HEK293 (cell line): ENCODE measurements around the gene SH3RF3.

Experiments
- CTCF ChIA-PET: fragments of 350-600 bp; formaldehyde crosslinking; extraction: SDS; loops from one replicate; lab custom pipeline; 2021; ENCODE audit warnings: antibody characterized with exemption; lab: Yijun Ruan, JAX
- POLR2A ChIA-PET: fragments of 300-600 bp; formaldehyde crosslinking; extraction: SDS; loops from one replicate; lab custom pipeline; 2020; ENCODE audit warnings: antibody characterized with exemption, inconsistent platforms; lab: Yijun Ruan, JAX
- H3K27ac ChIP-seq: fragments of 200-500 bp; sonication (Bioruptor generic); 2 replicates; pipeline ENCODE4 v1.5.1; 2014; ENCODE audit warnings: low read depth, low read length, control low read depth, inconsistent platforms; ENCODE audit errors: extremely low read depth
- H3K36me3 ChIP-seq, 2 experiments: fragments of 200-500 bp in 1 of 2; sonication (Bioruptor generic) in 1 of 2; 1 replicate in 1 of 2; 2 replicates in 1 of 2; pipeline ENCODE4 v1.5.1; 2014 to 2017; ENCODE audit warnings: inconsistent platforms in 2 of 2, low read length in 2 of 2; ENCODE audit not compliant: control insufficient read depth in 2 of 2, insufficient read depth in 1 of 2
- H3K4me1 ChIP-seq: fragments of 200-500 bp; sonication (Bioruptor generic); 2 replicates; pipeline ENCODE4 v1.5.1; 2014; ENCODE audit warnings: mild to moderate bottlenecking, low read length, inconsistent platforms; ENCODE audit not compliant: control insufficient read depth, insufficient read depth
- H3K4me3 ChIP-seq: 2 replicates; pipeline ENCODE4 v1.5.1; 2011; ENCODE audit warnings: low read depth, mild to moderate bottlenecking, control low read depth, low read length, moderate library complexity
- H3K9me3 ChIP-seq: fragments of 200-500 bp; sonication (Bioruptor generic); 2 replicates; pipeline ENCODE4 v1.5.1; 2014; ENCODE audit warnings: low read depth, low read length, inconsistent platforms; ENCODE audit not compliant: control insufficient read depth, insufficient read depth
- IKZF3 ChIP-seq: fragments of 450-650 bp; IDR thresholded peaks from 2 replicates; pipeline ENCODE4 v1.5.0; 2018; ENCODE audit warnings: missing biosample characterization, mild to moderate bottlenecking, missing genetic modification characterization, moderate library complexity
- INSM2 ChIP-seq: fragments of 450-650 bp; formaldehyde crosslinking; IDR thresholded peaks from 2 replicates; pipeline ENCODE4 v1.5.1; 2016; ENCODE audit warnings: missing biosample characterization, missing genetic modification characterization
- KLF7 ChIP-seq: fragments of 450-650 bp; formaldehyde crosslinking; IDR thresholded peaks from 2 replicates; pipeline ENCODE4 v1.5.1; 2016; ENCODE audit warnings: missing biosample characterization, missing genetic modification characterization, borderline replicate concordance
- PATZ1 ChIP-seq: fragments of 450-650 bp; formaldehyde crosslinking; IDR thresholded peaks from 2 replicates; pipeline ENCODE4 v1.5.1; 2016; ENCODE audit warnings: missing biosample characterization, missing genetic modification characterization
- REPIN1 ChIP-seq: fragments of 450-650 bp; formaldehyde crosslinking; IDR thresholded peaks from 2 replicates; pipeline ENCODE4 v1.5.1; 2017; ENCODE audit warnings: missing biosample characterization, missing genetic modification characterization, low read depth
- TSHZ1 ChIP-seq: fragments of 450-650 bp; formaldehyde crosslinking; IDR thresholded peaks from 2 replicates; pipeline ENCODE4 v1.5.1; 2016; ENCODE audit warnings: missing biosample characterization, missing genetic modification characterization, borderline replicate concordance
- ZBTB17 ChIP-seq: fragments of 450-650 bp; formaldehyde crosslinking; IDR thresholded peaks from 2 replicates; pipeline ENCODE4 v1.5.1; 2016; ENCODE audit warnings: missing biosample characterization, missing genetic modification characterization
- ZBTB21 ChIP-seq: fragments of 450-650 bp; formaldehyde crosslinking; IDR thresholded peaks from 2 replicates; pipeline ENCODE4 v1.5.1; 2017; ENCODE audit warnings: missing biosample characterization, missing genetic modification characterization
- ZIC2 ChIP-seq: fragments of 450-650 bp; formaldehyde crosslinking; IDR thresholded peaks from 2 replicates; pipeline ENCODE4 v1.5.1; 2016; ENCODE audit warnings: missing biosample characterization, missing genetic modification characterization
- ZNF112 ChIP-seq: fragments of 450-650 bp; formaldehyde crosslinking; IDR thresholded peaks from 2 replicates; pipeline ENCODE4 v1.5.0; 2017; ENCODE audit warnings: missing biosample characterization, missing genetic modification characterization
- ZNF114 ChIP-seq: fragments of 450-650 bp; formaldehyde crosslinking; IDR thresholded peaks from 2 replicates; pipeline ENCODE4 v1.5.0; 2017; ENCODE audit warnings: missing biosample characterization, missing genetic modification characterization
- ZNF184 ChIP-seq: fragments of 450-650 bp; IDR thresholded peaks from 2 replicates; pipeline ENCODE4 v1.5.1; 2018; ENCODE audit warnings: missing biosample characterization, mild to moderate bottlenecking, missing genetic modification characterization
- ZNF239 ChIP-seq: fragments of 450-650 bp; formaldehyde crosslinking; IDR thresholded peaks from 2 replicates; pipeline ENCODE4 v1.5.1; 2016; ENCODE audit warnings: missing biosample characterization, missing genetic modification characterization
- ZNF335 ChIP-seq: fragments of 450-650 bp; formaldehyde crosslinking; conservative IDR thresholded peaks from 2 replicates; pipeline ENCODE4 v1.5.1; 2016; ENCODE audit warnings: missing biosample characterization, missing genetic modification characterization
- ZNF354C ChIP-seq: fragments of 450-650 bp; formaldehyde crosslinking; IDR thresholded peaks from 2 replicates; pipeline ENCODE4 v1.5.1; 2016; ENCODE audit warnings: missing biosample characterization, missing genetic modification characterization, low read depth, borderline replicate concordance
- ZNF394 ChIP-seq: fragments of 450-650 bp; formaldehyde crosslinking; IDR thresholded peaks from 2 replicates; pipeline ENCODE4 v1.5.1; 2016; ENCODE audit warnings: missing biosample characterization, missing genetic modification characterization, mild to moderate bottlenecking, moderate library complexity, borderline replicate concordance
- ZNF514 ChIP-seq: fragments of 450-650 bp; formaldehyde crosslinking; IDR thresholded peaks from 2 replicates; pipeline ENCODE4 v1.5.1; 2016; ENCODE audit warnings: missing biosample characterization, missing genetic modification characterization
- ZNF530 ChIP-seq: fragments of 450-650 bp; formaldehyde crosslinking; IDR thresholded peaks from 2 replicates; pipeline ENCODE4 v1.5.1; 2016; ENCODE audit warnings: low read depth, missing biosample characterization, missing genetic modification characterization
- ZNF768 ChIP-seq: fragments of 450-650 bp; formaldehyde crosslinking; IDR thresholded peaks from 2 replicates; pipeline ENCODE4 v1.5.1; 2018; ENCODE audit warnings: missing biosample characterization, mild to moderate bottlenecking, missing genetic modification characterization
- TF ChIP-seq, protein P1 (sequence below): fragments of 450-650 bp; formaldehyde crosslinking; IDR thresholded peaks from 2 replicates; pipeline ENCODE4 v1.5.1; 2016; ENCODE audit warnings: missing biosample characterization, missing genetic modification characterization
- TF ChIP-seq, protein P2 (sequence below): fragments of 450-650 bp; formaldehyde crosslinking; IDR thresholded peaks from 2 replicates; pipeline ENCODE4 v1.5.1; 2017; ENCODE audit warnings: missing biosample characterization, missing genetic modification characterization

The SH3RF3 gene

DNA sequence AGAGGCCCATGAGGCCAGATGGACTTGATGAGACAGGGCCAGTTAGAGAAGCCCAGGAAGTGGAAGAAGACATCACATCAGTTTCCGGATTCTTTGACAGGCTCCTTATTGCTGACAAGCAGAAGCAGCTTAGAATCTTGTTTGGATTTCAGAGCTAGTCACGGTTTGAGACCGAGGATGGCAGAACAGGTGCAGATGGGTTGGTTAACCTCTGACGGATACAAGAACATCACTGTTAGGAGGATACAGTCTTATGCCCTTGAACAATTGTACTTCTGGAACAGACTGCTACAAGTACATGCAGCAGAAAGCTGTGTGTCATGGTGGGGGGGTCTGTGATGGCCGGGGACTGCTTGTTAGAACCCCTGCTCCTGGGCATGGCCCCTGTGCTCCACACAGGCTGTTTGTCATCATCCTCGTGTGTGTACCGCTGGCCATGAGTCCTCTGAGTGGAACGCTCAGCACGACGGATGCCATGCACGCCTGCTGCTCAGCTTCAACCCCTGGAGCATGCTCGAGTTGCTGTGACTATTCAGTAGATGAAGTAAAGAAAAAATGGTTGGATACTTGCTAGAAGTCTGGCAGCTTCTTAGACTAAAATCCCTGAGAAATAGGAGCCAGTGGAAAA is 217.7 kb downstream of the SH3RF3 start:
- H3K4me1 ChIP-seq, result no peaks in the 10 kb centered on the region
- POLR2A ChIA-PET, result no interaction called here
- no peak overlapping the region for H3K27ac ChIP-seq
- TF ChIP-seq ZNF184 (tag by site-specific recombination), result no peak
- no peak for TF ChIP-seq ZNF394 (tag by site-specific recombination)
- no peak for TF ChIP-seq ZNF112
- TF ChIP-seq ZNF530, result no peak
- no peak for TF ChIP-seq ZBTB17 (tag by site-specific recombination)
- TF ChIP-seq KLF7 (tag by site-specific recombination), result no peak
- no peak for TF ChIP-seq TSHZ1
- no peak for TF ChIP-seq REPIN1 (tag by site-specific recombination)
- TF ChIP-seq PATZ1 (tag by site-specific recombination), result no peak
- no peak for TF ChIP-seq INSM2 (tag by site-specific recombination)
- no peaks in the 10 kb centered on the region for H3K9me3 ChIP-seq
- CTCF ChIA-PET, result interaction anchor here (1.4 kb wide), 1 partner anchor 13 kb away, joined by 3 read pairs; no protein-coding TSS in a partner anchor
- no peak overlapping the region for H3K4me3 ChIP-seq
- H3K36me3 ChIP-seq, result no peaks in the 10 kb centered on the region

GRCh38 chr2:109347626-109348025 is 218.6 kb downstream of the SH3RF3 start:
- ChIA-PET POLR2A (no interaction called here), CTCF (no interaction called here)
- no peak overlapping the region for H3K4me3 ChIP-seq
- H3K4me1 ChIP-seq, result no peaks in the 10 kb centered on the region
- H3K9me3 ChIP-seq, result no peaks in the 10 kb centered on the region
- H3K36me3 ChIP-seq, result no peaks in the 10 kb centered on the region
- no peak overlapping the region for H3K27ac ChIP-seq
- TF ChIP-seq ZIC2 (no peak), ZNF514 (tag by site-specific recombination) (no peak), INSM2 (tag by site-specific recombination) (no peak), ZNF768 (tag by site-specific recombination) (no peak), ZNF114 (no peak), ZNF335 (no peak), ZNF354C (tag by site-specific recombination) (no peak), ZNF239 (tag by site-specific recombination) (no peak), IKZF3 (no peak), REPIN1 (tag by site-specific recombination) (no peak), ZBTB21 (tag by site-specific recombination) (no peak)
- TF ChIP-seq, protein P1, sequence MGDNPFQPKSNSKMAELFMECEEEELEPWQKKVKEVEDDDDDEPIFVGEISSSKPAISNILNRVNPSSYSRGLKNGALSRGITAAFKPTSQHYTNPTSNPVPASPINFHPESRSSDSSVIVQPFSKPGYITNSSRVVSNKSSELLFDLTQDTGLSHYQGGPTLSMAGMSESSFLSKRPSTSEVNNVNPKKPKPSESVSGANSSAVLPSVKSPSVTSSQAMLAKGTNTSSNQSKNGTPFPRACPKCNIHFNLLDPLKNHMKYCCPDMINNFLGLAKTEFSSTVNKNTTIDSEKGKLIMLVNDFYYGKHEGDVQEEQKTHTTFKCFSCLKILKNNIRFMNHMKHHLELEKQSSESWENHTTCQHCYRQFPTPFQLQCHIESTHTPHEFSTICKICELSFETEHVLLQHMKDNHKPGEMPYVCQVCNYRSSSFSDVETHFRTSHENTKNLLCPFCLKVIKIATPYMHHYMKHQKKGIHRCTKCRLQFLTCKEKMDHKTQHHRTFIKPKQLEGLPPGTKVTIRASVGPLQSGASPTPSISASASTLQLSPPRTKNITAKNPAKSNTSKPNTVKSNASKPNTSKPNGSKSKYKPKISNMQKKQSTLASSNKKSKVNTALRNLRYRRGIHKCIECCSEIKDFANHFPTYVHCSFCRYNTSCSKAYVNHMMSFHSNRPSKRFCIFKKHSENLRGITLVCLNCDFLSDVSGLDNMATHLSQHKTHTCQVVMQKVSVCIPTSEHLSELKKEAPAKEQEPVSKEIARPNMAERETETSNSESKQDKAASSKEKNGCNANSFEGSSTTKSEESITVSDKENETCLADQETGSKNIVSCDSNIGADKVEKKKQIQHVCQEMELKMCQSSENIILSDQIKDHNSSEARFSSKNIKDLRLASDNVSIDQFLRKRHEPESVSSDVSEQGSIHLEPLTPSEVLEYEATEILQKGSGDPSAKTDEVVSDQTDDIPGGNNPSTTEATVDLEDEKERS (tag by site-specific recombination), result no peak
- TF ChIP-seq, protein P2, sequence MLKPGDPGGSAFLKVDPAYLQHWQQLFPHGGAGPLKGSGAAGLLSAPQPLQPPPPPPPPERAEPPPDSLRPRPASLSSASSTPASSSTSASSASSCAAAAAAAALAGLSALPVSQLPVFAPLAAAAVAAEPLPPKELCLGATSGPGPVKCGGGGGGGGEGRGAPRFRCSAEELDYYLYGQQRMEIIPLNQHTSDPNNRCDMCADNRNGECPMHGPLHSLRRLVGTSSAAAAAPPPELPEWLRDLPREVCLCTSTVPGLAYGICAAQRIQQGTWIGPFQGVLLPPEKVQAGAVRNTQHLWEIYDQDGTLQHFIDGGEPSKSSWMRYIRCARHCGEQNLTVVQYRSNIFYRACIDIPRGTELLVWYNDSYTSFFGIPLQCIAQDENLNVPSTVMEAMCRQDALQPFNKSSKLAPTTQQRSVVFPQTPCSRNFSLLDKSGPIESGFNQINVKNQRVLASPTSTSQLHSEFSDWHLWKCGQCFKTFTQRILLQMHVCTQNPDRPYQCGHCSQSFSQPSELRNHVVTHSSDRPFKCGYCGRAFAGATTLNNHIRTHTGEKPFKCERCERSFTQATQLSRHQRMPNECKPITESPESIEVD (tag by site-specific recombination), result no peak
